Ramos (cell line): ENCODE measurements around the gene CPS1.

Source experiments
- in situ Hi-C: fragments of 300-500 bp; cut with MboI; formaldehyde crosslinking; loops from one replicate; pipeline ENCODE4 v1.14.3; 2022; ENCODE audit warnings: low sequenced_read_pairs; ENCODE audit not compliant: unreplicated experiment

The CPS1 gene

GRCh38 chr2:210556329-210556980 lies at the start of gene CPS1:
TSS of gene CPS1 (plus strand) at chr2:210556599. CDS start at chr2:210556734, 135 bp downstream.
- in situ Hi-C loops = no loop called here

- in situ Hi-C loops = no loop called here
These were observed 40.5 kb upstream of the CPS1 start for GRCh38 chr2:210515911-210516310.

DNA sequence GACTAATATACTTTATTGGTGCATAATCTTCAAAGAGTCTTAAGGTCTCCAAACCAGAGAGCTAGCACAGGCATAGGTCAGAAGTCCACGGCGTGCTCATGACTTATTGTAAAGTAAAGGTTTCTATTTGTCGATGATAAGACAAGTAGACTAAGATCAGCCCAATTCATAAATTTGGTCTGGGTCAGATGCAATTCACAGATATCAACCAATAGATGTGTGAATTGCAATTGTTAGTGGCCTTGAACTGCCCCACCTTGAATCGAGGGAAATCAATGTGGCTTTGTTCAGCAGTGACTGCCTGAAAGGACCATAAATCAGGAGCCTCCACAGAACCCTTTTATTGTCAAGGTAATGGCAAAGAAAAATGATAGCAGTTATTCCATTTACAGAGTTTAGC lies 39.1 kb upstream of the CPS1 start:
- in situ Hi-C loops = no loop called here

- in situ Hi-C loops = no loop called here
These were observed 36.8 kb upstream of the CPS1 start for GRCh38 chr2:210519594-210519993.

DNA sequence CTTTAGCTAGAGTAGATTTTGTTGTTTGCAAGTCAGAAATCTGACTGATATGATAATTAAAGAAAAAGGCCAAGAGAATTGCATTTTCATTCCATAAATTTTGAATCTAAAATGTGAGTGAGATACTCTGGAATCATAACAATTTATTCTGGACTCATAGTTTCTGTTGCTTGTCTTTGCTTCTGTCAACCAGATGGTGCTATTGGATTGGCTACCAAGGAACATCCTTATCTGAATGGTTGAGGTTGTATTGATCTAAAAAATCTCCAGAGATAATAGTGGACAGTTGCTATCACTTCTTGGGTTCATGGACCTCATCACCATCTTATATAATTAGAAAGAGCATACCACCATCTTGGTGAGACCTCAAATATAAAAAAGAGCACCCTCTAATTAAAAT lies 34.0 kb upstream of the CPS1 start:
- in situ Hi-C loops = no loop called here

DNA sequence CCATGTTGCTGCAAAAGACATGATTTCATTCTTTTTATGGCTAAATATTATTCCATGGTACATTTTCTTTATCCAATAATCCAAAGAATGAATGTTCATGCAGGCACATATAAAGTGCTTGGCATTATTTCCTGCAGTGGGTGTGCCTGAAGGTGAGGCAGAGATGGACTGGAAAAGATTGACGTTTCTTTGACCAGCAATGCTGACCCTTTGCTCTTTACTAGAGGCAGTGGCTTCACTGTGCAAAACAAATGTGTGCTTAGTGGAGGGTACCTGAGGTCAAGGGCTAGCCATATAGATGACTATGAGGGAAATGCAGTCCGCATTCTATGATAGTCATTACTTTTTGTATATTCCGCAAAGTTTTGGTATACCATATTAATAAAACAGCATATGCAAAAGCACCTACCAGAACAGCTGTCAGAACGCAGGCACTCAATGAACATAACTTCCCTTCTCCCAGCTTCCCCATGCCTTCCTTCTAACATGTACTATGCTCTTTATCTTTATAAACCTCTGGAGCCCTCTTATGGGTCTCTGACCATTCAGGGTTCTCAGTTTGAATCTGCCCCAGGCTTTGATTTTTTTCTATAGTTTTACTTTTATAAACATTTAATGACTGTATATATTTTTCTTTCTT lies 32.6 kb upstream of the CPS1 start:
- in situ Hi-C loops = no loop called here

DNA sequence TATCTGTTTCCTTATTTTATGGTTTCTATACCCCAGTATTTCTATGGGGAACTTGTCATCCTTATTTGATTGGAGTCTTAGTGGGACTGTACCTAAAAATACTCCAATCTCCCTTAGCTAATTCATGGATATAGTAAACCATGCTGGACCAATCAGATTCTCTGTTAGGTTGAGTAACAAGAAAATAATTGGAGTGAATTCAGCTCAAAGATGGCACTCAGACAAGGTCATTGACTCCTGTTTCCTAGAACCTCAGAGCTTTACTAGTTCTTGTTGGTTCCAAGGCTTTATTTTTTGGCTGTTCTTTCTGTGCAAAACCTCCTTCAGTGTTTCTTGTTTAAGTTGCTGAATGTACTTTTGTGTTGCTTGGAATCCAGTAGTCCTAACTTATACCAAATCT lies 31.9 kb upstream of the CPS1 start:
- in situ Hi-C loops = no loop called here

DNA sequence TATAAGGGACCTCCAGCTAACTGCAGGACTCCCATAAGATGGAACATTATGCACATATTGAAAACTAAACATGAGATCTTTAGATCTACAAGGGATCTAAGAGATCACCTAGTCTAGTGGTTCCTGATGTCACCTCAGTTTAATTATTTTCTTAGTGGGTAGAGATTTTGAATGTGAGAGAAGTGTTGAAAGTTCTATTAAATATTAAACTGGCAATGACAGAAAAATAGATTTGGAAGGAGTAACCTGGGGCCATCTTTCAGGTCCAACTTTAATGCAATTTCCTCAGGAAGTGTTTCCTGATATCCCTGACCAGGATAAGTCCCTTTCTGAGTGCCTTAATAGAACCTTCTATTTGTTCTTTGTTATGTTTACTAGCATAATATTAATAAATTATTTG lies 29.1 kb upstream of the CPS1 start:
- in situ Hi-C loops = no loop called here

DNA sequence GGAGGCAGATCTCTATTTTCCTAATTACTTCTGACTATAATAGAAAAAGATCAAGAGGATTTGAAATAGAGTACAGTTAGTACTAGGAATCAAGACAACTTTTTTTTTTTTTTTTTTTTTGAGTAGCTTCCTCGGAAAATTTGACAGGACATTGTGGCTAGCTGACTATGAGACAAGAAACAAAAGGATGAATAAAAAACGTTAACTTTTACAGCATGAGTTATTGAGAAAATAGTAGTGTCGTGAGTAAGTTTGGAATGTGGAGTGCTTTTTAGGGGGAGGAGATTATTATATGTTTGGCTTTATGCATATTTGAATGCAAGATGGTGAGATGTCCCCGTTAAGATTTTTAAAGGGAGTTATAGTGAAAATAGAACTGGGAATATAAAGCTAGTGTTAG lies 27.7 kb upstream of the CPS1 start:
- in situ Hi-C loops = no loop called here

GRCh38 chr2:210531050-210531449 lies 25.3 kb upstream of the CPS1 start:
- in situ Hi-C loops = no loop called here

- in situ Hi-C loops = no loop called here
These were observed 24.9 kb upstream of the CPS1 start for GRCh38 chr2:210531482-210531881.

DNA sequence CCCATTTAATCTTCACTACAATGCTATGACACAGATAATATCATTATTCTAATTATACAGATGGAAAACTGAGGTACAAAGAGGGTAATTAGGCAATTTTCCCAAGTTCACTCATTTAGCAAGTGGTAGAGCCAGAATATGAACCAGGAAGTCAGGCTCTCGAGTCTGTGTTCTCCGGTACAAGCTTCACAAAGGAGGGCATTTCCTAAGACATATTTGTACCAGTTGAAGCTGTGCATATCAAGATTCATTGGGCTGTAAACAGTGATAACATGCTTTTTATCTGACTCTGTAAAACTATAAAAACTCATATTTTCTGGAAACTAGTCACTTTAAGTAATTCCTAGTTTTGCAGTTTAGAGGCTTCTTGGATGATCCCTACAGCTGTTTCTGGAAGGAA lies 23.0 kb upstream of the CPS1 start:
- in situ Hi-C loops = no loop called here

DNA sequence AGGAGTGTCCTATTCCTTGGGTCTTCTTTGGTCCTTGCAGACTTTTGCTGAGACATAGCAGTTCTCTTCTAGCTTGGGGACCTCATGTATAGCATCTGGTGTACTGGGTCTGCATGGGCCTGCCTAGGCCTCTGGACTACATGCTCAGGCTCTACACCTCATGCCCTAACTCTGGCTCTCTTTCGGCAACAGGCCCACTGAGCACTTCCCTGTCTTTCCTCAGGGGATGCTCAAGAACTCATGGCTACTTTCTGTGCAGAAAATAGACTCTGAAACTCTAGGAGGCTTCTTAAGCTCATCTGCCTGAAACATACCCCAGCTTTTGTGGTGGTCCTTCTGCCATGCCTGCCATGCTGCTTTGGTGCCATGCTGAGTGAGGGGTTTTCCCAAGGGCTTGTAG lies 21.5 kb upstream of the CPS1 start:
- in situ Hi-C loops = no loop called here

- in situ Hi-C loops = no loop called here
These were observed 19.3 kb upstream of the CPS1 start for GRCh38 chr2:210536973-210537650.

DNA sequence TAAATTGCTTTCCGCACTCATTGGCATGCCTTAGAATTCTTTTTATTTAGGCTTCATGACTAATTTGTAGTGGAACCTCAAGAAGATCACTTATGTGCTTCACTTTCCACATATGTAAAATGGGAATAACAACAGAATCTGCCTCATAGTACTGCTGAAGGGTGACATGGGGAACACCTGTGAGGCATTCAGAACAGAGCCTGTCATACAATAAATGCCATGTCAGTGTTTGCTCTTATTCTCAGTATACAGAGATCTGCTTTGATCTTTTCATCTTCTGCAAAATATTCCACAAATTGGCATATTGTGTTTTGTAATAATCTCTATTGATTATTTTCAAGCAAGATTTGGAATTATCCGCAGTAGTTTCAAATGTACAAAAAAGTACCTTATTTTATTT lies 17.4 kb upstream of the CPS1 start:
- in situ Hi-C loops = no loop called here

GRCh38 chr2:210539578-210540416 lies 16.6 kb upstream of the CPS1 start:
- in situ Hi-C loops = no loop called here

DNA sequence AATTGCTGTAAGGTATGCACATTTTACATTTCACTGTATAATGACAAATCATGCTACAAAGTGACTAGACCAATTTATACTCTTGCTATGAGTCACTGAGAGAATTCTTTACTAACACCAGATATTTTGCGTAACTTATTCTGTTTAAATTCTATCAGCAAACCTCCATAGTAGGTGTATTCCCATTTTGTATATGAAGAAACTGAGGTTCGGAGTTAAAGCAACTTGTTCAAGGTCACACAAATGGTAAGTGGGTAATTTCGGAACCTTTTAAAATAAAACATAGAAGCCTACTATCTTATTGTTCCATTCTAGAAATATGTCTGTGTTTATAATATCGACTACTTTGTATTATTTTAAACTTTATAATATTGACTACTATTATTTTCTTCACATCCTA lies 15.9 kb upstream of the CPS1 start:
- in situ Hi-C loops = no loop called here

- in situ Hi-C loops = no loop called here
These were observed 15.5 kb upstream of the CPS1 start for GRCh38 chr2:210540900-210541289.

GRCh38 chr2:210541290-210541902 lies 15.0 kb upstream of the CPS1 start:
- in situ Hi-C loops = no loop called here

DNA sequence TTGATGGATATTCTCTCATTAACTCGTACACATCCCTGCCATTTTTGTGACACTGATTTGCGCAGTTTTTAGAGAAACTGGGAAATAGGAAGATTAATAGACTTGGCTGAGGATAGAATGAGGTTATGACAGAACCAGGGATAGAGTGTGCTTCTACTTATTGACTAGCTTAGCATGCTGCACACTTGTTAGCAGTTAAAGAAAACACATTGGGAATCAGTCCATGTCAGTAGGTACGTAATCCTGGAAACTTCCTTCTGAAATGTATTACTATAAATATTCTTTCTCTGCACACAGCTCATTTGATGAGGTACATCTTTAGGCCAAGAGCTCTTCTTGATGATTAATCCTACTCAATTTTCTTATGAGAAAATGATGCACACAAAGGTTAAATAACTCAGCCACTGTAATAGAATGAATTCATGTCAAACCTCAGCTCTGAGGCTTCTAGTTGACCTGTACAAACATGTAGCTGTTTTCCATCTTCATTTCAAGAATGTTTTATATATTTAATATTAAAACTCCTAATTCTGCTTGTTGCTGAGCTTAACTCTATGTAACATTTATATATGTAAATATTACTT lies 12.3 kb upstream of the CPS1 start:
- in situ Hi-C loops = no loop called here
